ENCODE measurements around the gene TMEM132D. TPM values are rescaled to one million over a fixed set of nuclear protein-coding genes. Genes with fewer than 3 reads are reported as not detected.

The TMEM132D gene
- total and polyA plus RNA-seq, 2 donors (not counting 3 experiments of a cell fraction or from before 2014, with no cell fraction given): not detected

DNA sequence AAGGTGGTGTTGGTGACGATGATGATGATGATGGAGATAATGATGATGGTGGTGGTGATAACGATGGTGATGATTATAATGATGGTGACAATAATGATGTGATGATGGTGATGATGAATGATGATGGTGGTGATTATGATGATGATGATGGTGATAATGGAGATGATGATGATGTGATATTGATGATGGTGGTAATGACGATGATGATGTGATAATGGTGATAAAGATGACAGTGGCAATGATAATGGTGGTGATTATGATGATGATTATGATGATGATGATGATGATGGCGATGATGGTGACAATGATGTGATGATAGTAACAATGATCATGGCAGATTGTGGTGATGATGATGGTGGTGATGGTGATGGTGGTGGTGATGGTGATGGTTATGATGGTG, 532.6 kb downstream of the TMEM132D start:
- Histone ChIP-seq H4K20me1 (replicated peaks; ENCODE audit: control insufficient read depth, extremely low read depth, insufficient read depth, low read length) (no peaks in the 10 kb centered on the region), H3K4me3 (replicated peaks in 1 of 3; ENCODE audit: insufficient read depth in 1 of 3, low read depth in 1 of 3, low read length in 3 of 3) (no peak overlapping the region), H2AFZ (ENCODE audit: low read depth, low read length) (no peak overlapping the region), H3K79me2 (ENCODE audit: control insufficient read depth, insufficient read depth, low read length) (no peaks in the 10 kb centered on the region), H3K9me3 (replicated peaks; ENCODE audit: control insufficient read depth, insufficient read depth, low read length) (peaks cover 12% of the 10 kb centered on the region), H3K27me3 (ENCODE audit: control insufficient read depth in 2 of 2, insufficient read depth in 2 of 2, low read length in 2 of 2) (no peaks in the 10 kb centered on the region), H3K36me3 (ENCODE audit: control insufficient read depth in 2 of 2, extremely low read depth in 1 of 2, insufficient read depth in 2 of 2, low read length in 2 of 2) (no peaks in the 10 kb centered on the region), H3K27ac (ENCODE audit: insufficient read depth, low read depth, low read length) (no peak overlapping the region), H3K9ac (replicated peaks; ENCODE audit: extremely low read depth, insufficient read depth, low read length) (no peak overlapping the region), H3K9me1 (replicated peaks; ENCODE audit: control insufficient read depth, extremely low read depth, insufficient read depth, low read length) (no peaks in the 10 kb centered on the region), H3K4me2 (ENCODE audit: insufficient read depth, low read length) (no peak overlapping the region), H3K4me1 (ENCODE audit: control insufficient read depth, extremely low read depth, insufficient read depth, low read length) (no peaks in the 10 kb centered on the region)
- dilution Hi-C loops (cut with MboI; ENCODE audit: extremely low pct_ligation_motif_present, low sequenced_read_pairs): no loop called here
- intact Hi-C loops (cut with micrococcal nuclease): no loop called here
- ChIA-PET POLR2A (no interaction called here), CTCF (no interaction called here)
- FAIRE-seq (no peak), DNase-seq (ENCODE audit: low read depth, low spot score) (no peak)
- TF ChIP-seq, protein P1, sequence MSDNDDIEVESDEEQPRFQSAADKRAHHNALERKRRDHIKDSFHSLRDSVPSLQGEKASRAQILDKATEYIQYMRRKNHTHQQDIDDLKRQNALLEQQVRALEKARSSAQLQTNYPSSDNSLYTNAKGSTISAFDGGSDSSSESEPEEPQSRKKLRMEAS (IDR thresholded peaks at IDR 0.05; ENCODE audit: insufficient read depth, insufficient read length): no peak
- TF ChIP-seq FOS (IDR thresholded peaks at IDR 0.05; ENCODE audit: borderline replicate concordance, insufficient read depth, low read length): no peak
- TF ChIP-seq MYC (IDR thresholded peaks at IDR 0.05; ENCODE audit: low read depth, low read length): no peak
- no peak for TF ChIP-seq JUN (IDR thresholded peaks at IDR 0.05; ENCODE audit: borderline replicate concordance, insufficient read depth, insufficient read length, low read depth)
- BruUV-seq (replicated peaks): no TSS peak

DNA sequence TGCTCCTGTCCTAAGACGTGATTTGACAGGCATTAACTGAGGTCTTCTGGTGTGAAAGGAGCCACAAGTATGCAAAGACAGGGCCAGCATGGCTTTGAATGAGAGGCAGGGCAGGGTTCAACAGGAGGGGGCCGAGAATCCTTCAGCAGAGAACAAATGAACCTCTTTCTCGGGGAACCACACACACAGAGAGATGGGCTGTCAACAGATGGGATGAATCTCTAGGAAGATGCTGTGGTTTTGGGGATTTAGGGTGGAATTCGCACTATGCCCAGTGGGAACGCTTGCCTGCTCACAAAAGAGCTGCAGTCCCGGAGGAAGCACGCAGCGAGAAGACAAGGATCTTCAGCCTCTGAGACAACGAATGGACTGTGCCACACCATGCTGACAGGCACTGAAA, 537.2 kb downstream of the TMEM132D start:
- Histone ChIP-seq H3K9ac (replicated peaks; ENCODE audit: extremely low read depth, insufficient read depth, low read length) (no peak overlapping the region), H3K9me3 (replicated peaks; ENCODE audit: control insufficient read depth, insufficient read depth, low read length) (peaks cover 15% of the 10 kb centered on the region), H3K4me2 (ENCODE audit: insufficient read depth, low read length) (no peak overlapping the region), H3K27me3 (ENCODE audit: control insufficient read depth in 2 of 2, insufficient read depth in 2 of 2, low read length in 2 of 2) (no peaks in the 10 kb centered on the region), H3K27ac (ENCODE audit: insufficient read depth, low read depth, low read length) (no peak overlapping the region), H3K4me3 (replicated peaks in 1 of 3; ENCODE audit: insufficient read depth in 1 of 3, low read depth in 1 of 3, low read length in 3 of 3) (no peak overlapping the region), H3K4me1 (ENCODE audit: control insufficient read depth, extremely low read depth, insufficient read depth, low read length) (no peaks in the 10 kb centered on the region), H3K36me3 (ENCODE audit: control insufficient read depth in 2 of 2, extremely low read depth in 1 of 2, insufficient read depth in 2 of 2, low read length in 2 of 2) (no peaks in the 10 kb centered on the region), H3K9me1 (replicated peaks; ENCODE audit: control insufficient read depth, extremely low read depth, insufficient read depth, low read length) (no peaks in the 10 kb centered on the region), H3K79me2 (ENCODE audit: control insufficient read depth, insufficient read depth, low read length) (no peaks in the 10 kb centered on the region), H2AFZ (ENCODE audit: low read depth, low read length) (no peak overlapping the region), H4K20me1 (replicated peaks; ENCODE audit: control insufficient read depth, extremely low read depth, insufficient read depth, low read length) (no peaks in the 10 kb centered on the region)
- dilution Hi-C loops (cut with MboI; ENCODE audit: extremely low pct_ligation_motif_present, low sequenced_read_pairs) (no loop called here), intact Hi-C loops (cut with micrococcal nuclease) (no loop called here)
- ChIA-PET POLR2A (no interaction called here), CTCF (no interaction called here)
- TF ChIP-seq JUN (IDR thresholded peaks at IDR 0.05; ENCODE audit: borderline replicate concordance, insufficient read depth, insufficient read length, low read depth) (no peak), FOS (IDR thresholded peaks at IDR 0.05; ENCODE audit: borderline replicate concordance, insufficient read depth, low read length) (no peak), GATA2 (IDR thresholded peaks at IDR 0.05; ENCODE audit: insufficient read depth, insufficient read length, low read depth, low read length) (no peak), CTCF (IDR thresholded peaks at IDR 0.05; ENCODE audit: extremely low read depth in 1 of 2, insufficient read depth in 1 of 2, low read depth in 1 of 2, low read length in 2 of 2) (no peak), POLR2A (IDR thresholded peaks at IDR 0.05; ENCODE audit: low read depth, low read length) (no peak), POLR2AphosphoS5 (IDR thresholded peaks at IDR 0.05; ENCODE audit: insufficient read depth, low read depth, low read length) (no peak), EZH2 (IDR thresholded peaks at IDR 0.05; ENCODE audit: borderline replicate concordance, low read depth, low read length, severe bottlenecking) (no peak)
- FAIRE-seq (no peak), DNase-seq (ENCODE audit: low read depth, low spot score) (no peak)
- BruUV-seq (replicated peaks): no TSS peak
